ENCODE data around the gene FYB1. TPM values are rescaled to one million over a fixed set of nuclear protein-coding genes. Genes with fewer than 3 reads are reported as not detected.

FYB1 gene
- total RNA-seq, 1 donor = under 0.01 TPM

DNA sequence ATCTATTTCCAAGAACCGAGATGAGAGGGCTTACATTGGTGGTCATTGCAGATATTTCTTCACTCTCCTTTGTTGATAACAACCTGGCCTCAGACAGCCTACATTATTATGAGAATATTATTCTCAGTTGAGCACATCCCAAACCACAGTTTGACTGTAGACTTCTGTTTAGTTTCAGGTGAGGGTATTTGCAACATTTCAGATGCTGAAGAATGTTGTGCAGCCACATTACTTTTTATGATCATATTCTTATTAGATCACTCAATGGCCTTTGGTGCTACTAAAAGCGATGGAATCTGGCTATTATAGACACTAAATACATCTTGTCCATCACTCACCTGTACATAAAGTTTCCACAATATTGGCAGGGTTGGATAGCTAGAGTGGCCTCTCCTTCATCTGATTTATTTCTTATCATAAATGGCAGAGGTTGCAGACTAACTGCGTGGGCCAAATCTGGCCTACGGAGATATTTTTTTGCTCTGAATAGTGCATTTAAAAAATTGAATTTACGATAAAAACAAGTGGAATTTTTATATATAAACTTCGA is 119.0 kb downstream of the FYB1 start:
- Histone ChIP-seq H3K9me3 (ENCODE audit: low read depth, low read length) (no peaks in the 10 kb centered on the region), H3K27me3 (ENCODE audit: insufficient read depth, low read length) (no peaks in the 10 kb centered on the region), H4K20me1 (ENCODE audit: insufficient read depth, low read length) (no peaks in the 10 kb centered on the region), H2AFZ (ENCODE audit: low read length) (no peak overlapping the region), H3K36me3 (ENCODE audit: insufficient read depth, low read length) (no peaks in the 10 kb centered on the region), H3K4me1 (ENCODE audit: insufficient read depth, low read length) (peaks cover 36% of the 10 kb centered on the region), H3K79me2 (ENCODE audit: insufficient read depth, low read length) (no peaks in the 10 kb centered on the region), H3K4me2 (ENCODE audit: insufficient read depth, low read length) (peak overlapping the region; percentile 38), H3K27ac (ENCODE audit: low read depth, low read length) (peak overlapping the region; percentile 96), H3K4me3 (ENCODE audit: insufficient read depth, low read length) (no peak overlapping the region)
- TF ChIP-seq, protein P1, sequence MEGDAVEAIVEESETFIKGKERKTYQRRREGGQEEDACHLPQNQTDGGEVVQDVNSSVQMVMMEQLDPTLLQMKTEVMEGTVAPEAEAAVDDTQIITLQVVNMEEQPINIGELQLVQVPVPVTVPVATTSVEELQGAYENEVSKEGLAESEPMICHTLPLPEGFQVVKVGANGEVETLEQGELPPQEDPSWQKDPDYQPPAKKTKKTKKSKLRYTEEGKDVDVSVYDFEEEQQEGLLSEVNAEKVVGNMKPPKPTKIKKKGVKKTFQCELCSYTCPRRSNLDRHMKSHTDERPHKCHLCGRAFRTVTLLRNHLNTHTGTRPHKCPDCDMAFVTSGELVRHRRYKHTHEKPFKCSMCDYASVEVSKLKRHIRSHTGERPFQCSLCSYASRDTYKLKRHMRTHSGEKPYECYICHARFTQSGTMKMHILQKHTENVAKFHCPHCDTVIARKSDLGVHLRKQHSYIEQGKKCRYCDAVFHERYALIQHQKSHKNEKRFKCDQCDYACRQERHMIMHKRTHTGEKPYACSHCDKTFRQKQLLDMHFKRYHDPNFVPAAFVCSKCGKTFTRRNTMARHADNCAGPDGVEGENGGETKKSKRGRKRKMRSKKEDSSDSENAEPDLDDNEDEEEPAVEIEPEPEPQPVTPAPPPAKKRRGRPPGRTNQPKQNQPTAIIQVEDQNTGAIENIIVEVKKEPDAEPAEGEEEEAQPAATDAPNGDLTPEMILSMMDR (IDR thresholded peaks at IDR 0.05; ENCODE audit: extremely low read depth, low read depth, low read length) = no peak
- DNase-seq (ENCODE audit: insufficient read length, low spot score, missing footprints) = peak; percentile 3

DNA sequence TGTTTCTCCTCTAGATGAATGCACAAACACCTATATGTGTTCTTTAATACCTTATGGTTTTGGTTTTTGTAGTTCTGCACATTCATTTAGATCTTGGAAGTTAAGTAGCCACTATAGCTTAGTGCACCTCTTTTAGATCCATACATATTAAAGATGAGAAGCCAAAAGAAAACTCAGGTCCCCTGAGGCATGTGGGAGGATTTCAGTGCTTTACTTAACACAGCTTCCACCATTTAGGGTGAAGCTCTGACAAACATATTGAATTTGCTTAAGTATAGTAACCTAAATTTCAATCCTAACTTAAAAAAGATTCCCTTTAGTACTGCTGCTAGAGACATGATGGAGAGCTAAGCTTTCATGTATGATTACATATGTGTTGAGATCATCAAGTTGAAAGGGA is 119.5 kb downstream of the FYB1 start:
- peaks cover 36% of the 10 kb centered on the region for H3K4me1 ChIP-seq (ENCODE audit: insufficient read depth, low read length)
- no peaks in the 10 kb centered on the region for H3K27me3 ChIP-seq (ENCODE audit: insufficient read depth, low read length)
- no peaks in the 10 kb centered on the region for H3K9me3 ChIP-seq (ENCODE audit: low read depth, low read length)
- no peak overlapping the region for H3K4me3 ChIP-seq (ENCODE audit: insufficient read depth, low read length)
- H3K27ac ChIP-seq (ENCODE audit: low read depth, low read length) = peak overlapping the region; percentile 96
- no peak overlapping the region for H3K4me2 ChIP-seq (ENCODE audit: insufficient read depth, low read length)
- TF ChIP-seq, protein P1 (IDR thresholded peaks at IDR 0.05; ENCODE audit: extremely low read depth, low read depth, low read length) = no peak
- no peak overlapping the region for H2AFZ ChIP-seq (ENCODE audit: low read length)
- no peaks in the 10 kb centered on the region for H3K79me2 ChIP-seq (ENCODE audit: insufficient read depth, low read length)
- H3K36me3 ChIP-seq (ENCODE audit: insufficient read depth, low read length) = no peaks in the 10 kb centered on the region
- no peak for DNase-seq (ENCODE audit: insufficient read length, low spot score, missing footprints)
- no peaks in the 10 kb centered on the region for H4K20me1 ChIP-seq (ENCODE audit: insufficient read depth, low read length)

DNA sequence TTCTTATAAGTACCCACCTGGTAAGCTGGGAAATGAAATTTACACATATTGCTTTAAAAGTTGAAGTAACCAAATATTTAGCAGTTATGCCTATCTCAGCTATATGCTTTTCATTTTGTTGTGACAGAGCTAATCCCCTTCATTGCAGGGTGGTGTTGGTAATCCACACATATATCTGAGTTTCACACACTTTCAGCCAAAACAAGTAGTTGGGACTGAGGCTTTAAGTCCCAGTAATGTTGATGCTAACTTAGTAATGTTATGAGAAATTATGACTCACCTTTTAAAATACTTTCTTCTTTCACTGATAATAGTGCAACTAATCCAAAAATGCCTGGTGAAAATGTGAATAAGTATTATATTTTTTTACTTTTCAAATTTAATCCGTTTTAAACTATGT is 126.0 kb downstream of the FYB1 start:
- H4K20me1 ChIP-seq (ENCODE audit: insufficient read depth, low read length) = no peaks in the 10 kb centered on the region
- H3K36me3 ChIP-seq (ENCODE audit: insufficient read depth, low read length) = no peaks in the 10 kb centered on the region
- peaks cover 13% of the 10 kb centered on the region for H3K4me1 ChIP-seq (ENCODE audit: insufficient read depth, low read length)
- no peak overlapping the region for H3K4me3 ChIP-seq (ENCODE audit: insufficient read depth, low read length)
- H2AFZ ChIP-seq (ENCODE audit: low read length) = no peak overlapping the region
- H3K27ac ChIP-seq (ENCODE audit: low read depth, low read length) = no peak overlapping the region
- no peak overlapping the region for H3K4me2 ChIP-seq (ENCODE audit: insufficient read depth, low read length)
- H3K27me3 ChIP-seq (ENCODE audit: insufficient read depth, low read length) = no peaks in the 10 kb centered on the region
- TF ChIP-seq, protein P1 (IDR thresholded peaks at IDR 0.05; ENCODE audit: extremely low read depth, low read depth, low read length) = no peak
- H3K9me3 ChIP-seq (ENCODE audit: low read depth, low read length) = no peaks in the 10 kb centered on the region
- peak; percentile 26 for DNase-seq (ENCODE audit: insufficient read length, low spot score, missing footprints)
- no peaks in the 10 kb centered on the region for H3K79me2 ChIP-seq (ENCODE audit: insufficient read depth, low read length)

DNA sequence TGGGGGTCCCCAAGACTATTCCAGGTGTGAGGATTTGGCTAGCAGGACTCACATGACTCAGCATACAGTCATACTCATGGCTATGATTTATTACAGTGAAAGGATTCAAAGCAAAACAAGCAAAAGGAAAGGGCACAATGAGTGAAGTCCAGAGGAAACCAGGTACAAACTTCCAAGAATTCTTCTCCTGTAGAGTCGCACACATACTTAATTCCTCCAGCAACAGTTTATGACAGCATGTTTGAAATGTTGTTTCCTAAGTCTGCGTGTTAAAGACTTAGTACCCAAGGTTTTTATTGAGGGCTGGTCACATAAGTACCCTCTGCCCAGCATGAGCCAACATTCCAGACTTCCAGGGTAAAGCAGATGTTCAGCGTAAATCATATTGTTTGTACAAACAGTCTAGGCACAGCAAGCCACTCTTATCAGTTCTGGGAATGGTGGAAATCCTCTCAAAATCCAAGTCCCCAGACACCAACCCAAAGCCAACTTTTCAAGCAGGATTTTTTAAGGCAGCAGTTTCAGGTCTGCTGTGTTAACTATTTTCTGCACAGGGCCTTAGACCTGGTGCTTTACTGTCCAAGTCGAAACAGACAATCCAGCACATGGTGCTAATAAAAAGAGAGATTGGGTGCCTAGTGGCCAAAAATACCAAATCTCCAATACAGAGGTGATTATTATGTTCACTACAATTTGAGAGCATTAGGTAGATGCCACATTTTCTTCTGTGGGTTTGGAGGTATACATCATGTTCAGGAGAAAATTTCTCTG is 126.6 kb downstream of the FYB1 start:
- no peak overlapping the region for H2AFZ ChIP-seq (ENCODE audit: low read length)
- H3K36me3 ChIP-seq (ENCODE audit: insufficient read depth, low read length) = no peaks in the 10 kb centered on the region
- H3K27me3 ChIP-seq (ENCODE audit: insufficient read depth, low read length) = no peaks in the 10 kb centered on the region
- no peaks in the 10 kb centered on the region for H3K9me3 ChIP-seq (ENCODE audit: low read depth, low read length)
- no peak overlapping the region for H3K4me3 ChIP-seq (ENCODE audit: insufficient read depth, low read length)
- H4K20me1 ChIP-seq (ENCODE audit: insufficient read depth, low read length) = no peaks in the 10 kb centered on the region
- H3K27ac ChIP-seq (ENCODE audit: low read depth, low read length) = no peak overlapping the region
- H3K4me1 ChIP-seq (ENCODE audit: insufficient read depth, low read length) = peaks cover 13% of the 10 kb centered on the region
- TF ChIP-seq, protein P1 (IDR thresholded peaks at IDR 0.05; ENCODE audit: extremely low read depth, low read depth, low read length) = no peak
- no peaks in the 10 kb centered on the region for H3K79me2 ChIP-seq (ENCODE audit: insufficient read depth, low read length)
- DNase-seq (ENCODE audit: insufficient read length, low spot score, missing footprints) = no peak
- H3K4me2 ChIP-seq (ENCODE audit: insufficient read depth, low read length) = no peak overlapping the region
